GF-D8 (cell line): ENCODE measurements around the gene PPP3R1.

Experiments used
- DNase-seq: peaks from one replicate; lab custom pipeline; 2025; lab: John Stamatoyannopoulos, UW

PPP3R1 gene

DNA sequence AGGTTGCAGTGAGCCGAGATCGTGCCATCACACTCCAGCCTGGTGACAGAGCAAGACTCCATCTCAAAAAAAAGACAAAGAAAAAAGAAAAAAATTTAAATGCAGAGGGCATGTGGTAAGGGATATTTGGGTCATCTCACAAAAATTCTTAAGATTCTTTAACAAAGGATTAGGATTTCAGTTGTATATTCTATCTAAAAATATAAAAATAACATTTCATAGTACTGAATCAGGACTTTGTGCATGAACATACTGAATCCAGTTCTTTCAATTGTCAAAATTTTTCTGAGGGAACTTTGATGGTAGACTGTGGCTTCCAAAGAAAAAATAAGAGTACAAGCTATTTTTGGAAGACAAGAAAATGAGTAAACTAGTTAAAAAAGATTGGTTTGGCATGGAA lies 6.5 kb upstream of the PPP3R1 start:
- DNase-seq, result no peak

DNA sequence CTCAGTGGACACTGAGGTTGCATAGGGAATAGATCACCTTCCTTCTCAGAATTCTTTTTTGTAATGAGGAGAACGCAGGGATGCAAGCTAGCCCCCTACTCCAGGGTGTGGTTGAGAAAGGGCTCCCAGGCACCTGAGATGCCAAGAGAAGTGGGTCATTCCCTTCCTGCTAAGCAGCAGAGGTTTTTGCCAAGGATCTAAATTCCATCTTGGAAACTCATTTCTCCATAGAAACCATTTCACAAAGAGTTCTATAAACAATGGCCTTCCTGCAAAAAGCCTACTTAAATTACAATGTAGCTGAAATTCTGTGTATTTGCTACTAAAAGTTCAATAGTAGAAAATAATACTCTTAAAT lies 3.7 kb upstream of the PPP3R1 start:
- DNase-seq, result no peak

DNA sequence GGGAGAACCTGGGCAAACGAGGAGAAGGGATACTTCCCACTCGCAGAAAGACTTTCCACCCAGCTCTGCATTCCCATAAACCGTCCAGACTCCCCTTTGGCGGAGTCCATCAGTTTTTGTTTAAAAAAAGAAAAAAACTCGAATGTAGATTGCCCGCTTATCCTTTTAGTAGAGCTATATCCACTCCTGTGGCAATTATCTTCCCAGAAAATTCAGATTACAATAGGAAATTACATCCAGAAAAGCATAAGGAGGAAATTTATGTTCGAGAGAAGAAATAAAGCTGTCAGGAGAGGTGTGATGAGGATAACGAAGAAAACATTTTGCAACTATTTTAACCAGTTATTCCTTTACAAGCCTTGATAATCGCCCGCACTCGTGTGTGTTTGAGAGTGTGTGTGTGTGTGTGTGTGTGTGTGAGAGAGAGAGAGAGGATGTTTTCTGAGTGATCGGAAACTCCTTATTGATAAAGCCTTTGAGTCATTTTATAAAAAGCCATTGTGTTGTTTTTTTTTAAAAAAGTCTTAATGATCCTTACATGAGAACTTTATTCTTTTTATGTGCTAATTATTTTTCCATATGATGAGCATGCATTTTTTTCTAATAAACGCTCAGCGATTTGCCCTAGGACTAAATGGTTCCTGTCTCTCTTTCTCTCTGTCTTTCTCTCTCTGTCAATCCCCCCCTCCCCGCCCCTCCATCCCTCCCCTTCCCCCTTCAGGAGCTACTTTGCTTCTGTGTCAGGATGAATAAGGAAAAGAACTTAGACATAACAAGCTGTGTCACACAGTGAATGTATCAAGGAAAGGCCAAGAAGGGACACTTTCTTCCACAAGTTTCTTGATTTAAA lies 1.1 kb upstream of the PPP3R1 start:
- peak; percentile 17 for DNase-seq

DNA sequence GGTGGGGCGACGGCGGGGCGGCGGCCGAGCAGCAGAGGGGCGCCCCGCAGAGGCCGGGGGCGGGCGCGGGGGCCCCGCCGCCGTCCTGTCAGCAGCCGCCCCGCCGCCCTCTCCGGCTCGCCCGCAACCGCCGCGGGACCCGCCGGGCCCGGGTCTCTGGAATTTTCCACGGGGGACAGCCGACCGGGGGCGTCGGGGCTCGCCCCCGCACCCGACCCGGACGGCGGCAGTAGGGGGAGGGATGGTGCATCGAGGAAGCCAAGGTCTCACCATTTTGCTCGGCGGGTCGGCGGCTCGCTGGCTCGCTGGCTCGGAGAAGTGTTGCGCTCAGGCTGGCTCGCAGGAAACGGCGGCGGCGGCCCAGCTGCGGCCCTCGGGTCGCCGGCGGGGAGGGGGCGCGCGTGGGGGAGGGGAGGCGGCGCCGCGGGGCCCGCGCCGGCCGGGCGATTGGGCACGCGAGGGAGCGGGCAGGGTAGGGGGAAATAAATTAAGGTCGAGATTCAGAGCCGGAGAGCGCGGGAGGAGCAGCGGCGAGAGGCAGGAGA lies 405 bp downstream of the PPP3R1 start:
- no peak for DNase-seq

DNA sequence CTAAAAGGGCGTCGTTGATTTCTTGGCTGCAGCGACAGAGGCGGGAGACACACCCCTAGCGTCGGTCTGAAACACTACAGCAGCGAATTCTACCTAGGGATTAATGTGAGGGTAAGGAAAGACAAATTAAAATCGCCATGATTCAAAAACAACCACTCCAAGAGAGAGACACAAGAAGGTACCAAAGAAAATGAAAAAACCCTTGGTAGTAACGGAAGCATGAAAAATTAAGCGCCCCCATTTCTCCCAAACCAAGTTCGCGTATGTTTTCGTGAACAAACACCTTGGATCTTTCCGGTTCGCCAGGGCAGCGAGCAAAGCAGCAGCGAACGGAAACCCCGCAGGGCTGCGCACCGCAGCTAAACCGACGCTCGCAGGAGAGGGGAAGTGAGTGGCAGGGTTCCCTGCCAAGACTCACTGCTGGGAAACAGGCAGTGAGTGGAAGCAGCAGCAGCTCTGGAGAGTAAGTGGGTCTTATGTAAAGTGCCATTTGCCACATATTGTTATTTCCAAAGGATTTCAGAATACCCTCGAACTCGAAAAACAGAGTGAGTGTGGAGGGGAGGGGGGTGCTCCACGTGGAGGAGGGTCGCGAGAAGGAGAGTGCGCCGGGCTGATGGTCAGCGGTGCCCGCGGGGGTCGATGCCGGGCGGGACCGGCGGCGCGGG lies 1.0 kb downstream of the PPP3R1 start:
- DNase-seq, result peak; percentile 75

DNA sequence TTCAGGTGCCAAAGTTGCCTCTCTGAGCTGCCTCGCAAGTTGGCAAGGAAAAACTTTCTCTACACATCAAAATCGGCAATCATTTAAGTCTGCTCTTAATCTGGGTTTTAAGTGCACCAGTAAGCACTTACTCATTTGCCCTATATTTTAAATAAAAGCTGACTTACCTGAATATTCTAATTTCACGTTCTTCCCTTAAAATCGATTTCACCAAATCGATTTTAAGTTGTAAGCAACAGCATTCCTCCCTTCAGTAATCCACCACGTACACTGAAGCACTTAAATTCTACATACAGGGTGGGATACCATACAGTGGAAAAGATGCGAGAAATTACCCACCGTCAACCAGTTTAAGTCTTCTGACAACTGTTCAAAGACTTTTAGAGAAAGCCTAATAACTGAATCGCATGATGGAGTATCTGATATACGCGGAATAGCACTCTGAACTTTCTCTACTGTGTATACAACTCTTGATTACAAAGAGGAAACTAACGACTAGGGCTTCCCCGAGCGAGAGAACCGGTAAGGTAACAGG lies 1.6 kb downstream of the PPP3R1 start:
- no peak for DNase-seq

DNA sequence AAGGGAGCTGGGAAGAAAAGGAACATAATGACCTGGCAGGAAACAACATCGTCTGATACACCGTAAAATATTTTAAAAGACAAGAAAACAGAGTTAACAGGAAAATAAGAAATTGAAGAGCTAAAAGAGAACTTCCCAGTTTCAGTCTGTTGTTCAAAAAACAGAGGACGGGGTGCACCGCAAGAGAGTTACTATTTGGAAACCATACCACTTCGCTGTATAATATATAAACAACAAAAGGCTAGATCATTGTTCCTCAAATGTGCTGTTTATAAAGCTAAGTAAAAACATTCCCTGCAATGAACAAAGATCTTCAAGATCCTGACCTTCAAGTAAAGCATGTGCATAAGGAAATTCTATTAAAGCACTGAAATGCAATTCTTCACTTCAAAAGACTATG lies 2.1 kb downstream of the PPP3R1 start:
- no peak for DNase-seq

DNA sequence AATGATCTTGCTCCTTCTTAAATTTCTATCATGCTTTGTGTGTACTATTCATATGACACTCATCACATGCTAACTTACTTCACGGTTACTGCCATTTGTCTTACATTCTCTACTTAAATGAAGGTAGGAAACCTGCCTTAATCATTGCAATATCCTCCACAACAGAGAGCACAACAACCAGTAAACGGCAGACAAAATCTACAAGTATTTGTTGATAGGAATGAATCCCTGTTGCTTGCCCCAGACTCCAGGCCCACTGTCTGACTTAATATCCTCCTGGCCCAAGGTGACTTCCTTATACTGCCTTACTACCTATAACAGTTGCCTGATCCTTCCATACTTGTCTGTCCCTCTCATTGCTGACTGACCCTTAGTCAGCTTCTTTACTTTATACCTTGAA lies 3.5 kb downstream of the PPP3R1 start:
- DNase-seq, result no peak

DNA sequence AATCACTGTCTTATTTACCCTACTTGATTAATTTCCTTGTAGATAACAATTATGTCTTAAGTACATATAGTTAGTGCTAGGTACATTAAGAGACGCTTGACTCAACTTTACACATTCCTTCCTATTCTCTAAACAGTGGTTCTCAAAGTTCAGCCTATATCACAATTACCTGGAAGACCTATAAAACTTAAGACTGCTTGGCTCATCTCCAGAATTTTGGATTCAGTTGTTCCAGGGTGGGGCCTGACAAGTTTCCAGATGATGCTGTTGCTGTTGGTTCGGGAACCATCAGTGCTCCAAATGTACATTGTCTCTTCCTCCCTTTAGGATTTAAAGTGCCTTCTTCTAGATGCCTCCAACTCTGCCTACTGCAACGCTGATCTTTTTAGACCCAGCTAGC lies 4.0 kb downstream of the PPP3R1 start:
- no peak for DNase-seq

DNA sequence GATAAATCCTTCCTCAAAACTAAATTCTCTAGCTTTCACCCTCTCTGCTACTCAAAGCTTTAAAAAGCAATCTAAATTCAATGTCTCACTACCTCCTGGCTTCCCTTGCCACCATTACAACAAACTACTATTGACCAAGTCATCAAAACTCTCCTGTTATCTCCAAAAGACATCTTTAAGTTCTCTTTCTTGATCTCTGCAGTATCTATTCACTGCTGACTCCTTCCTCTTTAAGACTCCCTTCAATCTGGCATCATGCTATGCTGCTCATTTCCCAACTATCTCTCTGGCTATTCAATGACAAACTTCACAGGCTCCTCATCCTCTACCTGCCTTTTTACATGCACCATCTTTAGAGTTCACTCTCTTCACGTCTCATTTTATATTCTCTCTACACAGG lies 5.9 kb downstream of the PPP3R1 start:
- DNase-seq, result no peak

DNA sequence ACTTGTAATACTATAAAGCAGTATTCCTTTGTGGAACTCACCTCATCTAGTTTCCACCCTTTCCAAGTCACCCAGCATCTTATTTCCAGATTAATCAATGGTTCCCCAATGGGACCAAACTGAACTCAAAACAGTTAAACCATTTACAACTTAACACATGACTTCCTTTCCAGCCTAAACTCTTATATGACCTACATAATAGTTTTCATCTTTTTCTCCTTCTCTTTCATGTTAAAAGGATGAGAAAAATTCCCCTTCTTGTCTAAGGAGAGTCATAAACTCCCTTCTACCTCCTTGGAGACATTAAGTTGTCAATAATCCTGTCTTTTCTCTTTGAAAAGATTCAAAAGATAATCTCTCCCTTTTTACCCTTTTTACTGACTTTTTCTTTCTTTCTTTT lies 6.7 kb downstream of the PPP3R1 start:
- no peak for DNase-seq

DNA sequence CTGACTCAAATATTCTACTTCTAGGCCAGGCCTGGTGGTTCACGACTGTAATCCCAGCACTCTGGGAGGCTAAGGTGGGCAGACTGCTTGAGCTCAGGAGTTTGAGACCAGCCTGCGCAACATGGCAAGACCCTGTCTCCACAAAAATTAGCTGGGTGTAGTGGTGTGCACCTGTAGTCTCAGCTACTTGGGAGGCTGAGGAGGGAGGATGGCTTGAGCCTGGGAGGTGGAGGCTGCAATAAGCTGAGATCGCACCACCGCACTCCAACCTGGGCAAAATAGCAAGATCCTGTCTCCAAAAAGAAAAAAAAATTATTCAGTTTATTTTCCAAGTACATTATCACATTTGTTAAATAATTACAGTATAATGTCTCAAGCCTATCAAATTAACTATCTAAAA lies 7.3 kb downstream of the PPP3R1 start:
- DNase-seq, result no peak

DNA sequence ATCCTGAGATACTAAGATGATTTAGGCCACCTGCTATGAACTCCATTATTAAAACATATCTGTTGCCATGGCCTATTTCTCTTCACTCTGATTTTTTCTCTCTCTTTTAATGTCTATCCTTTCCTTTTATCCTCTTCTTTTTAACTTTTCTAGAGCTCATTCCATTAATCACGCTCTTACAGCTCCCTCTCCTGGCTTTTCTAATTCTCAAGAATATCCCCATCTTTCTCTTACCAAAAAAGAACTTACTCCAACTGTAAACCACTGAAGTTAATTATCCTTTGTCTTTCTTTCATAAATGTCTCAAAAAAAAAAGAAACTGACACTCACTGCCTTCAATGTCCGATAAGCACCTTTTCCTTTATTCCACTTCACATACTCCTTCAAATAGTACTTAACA lies 7.9 kb downstream of the PPP3R1 start:
- no peak for DNase-seq

DNA sequence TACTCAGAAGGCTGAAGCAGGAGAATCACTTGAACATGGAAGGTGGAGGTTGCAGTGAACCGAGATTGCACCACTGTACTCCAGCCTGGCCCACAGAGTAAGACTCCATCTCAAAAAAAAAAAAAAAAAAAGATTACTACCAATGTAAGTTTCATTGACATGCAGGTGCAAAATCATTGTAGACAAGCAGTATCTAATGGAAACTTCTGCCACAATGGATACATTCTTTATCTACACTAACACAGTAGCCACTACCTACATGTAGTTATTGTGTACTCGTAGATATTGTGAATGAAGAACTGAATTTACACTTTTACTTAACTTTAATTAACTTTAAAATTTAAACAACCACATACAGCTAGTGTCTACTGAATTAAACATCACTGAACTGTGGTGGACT lies 10.6 kb downstream of the PPP3R1 start:
- no peak for DNase-seq

DNA sequence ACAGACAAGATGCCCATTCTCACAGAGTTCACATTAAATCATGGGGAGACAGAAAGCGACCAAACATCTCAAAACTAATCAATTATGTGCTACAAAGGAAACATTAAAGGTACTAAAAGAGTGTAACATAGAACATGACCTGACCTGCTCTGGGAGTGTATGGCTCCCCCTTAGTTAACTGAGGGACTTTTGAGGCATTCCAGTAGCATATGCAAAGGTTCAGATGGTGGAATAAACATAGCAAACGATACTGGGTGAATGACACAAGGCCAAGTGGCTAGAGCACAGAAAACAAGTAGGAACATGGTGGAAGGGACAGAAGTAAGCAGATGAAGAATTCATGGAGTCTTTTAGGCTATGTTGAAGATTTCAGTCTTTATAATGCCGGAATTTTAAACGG lies 11.9 kb downstream of the PPP3R1 start:
- no peak for DNase-seq

DNA sequence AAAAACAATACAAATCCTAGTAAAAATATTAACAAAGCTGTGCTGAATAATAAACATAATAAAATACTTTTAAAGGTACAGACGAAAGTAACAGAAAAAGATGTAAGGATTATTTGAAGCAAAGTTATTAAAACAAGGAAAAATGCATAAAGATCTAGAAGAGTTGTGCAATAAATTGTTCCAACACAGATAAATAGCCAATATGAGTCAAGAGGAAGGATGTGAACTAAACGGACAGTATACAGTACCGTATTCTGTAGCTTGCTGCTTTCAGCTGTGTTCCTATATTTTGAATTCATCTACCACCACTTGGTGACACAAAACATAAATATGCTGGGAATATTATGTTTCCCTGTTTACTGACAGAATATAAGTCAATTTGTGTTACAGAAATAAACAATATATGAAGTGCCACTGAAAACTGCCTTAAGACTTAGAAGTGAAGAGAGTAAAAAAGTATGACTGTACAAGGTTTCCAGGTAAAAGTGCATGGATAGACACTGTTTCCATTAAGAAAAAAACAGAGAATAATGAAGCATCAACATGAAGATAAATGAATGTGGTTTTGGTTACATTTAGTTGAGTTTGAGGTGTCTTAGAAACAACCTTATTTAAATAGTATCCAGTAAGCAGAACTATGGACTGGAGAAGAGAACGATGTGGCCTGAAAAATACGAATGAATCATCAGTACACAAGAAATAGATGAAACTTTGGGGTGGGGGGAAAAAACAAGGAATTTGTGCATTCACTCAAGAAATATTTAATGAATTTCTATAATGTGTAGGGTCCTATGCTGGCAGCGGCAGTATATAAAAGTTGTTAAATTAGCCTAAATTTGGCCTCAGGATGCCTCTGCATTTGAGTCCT lies 13.1 kb downstream of the PPP3R1 start:
- peak; percentile 17 for DNase-seq

DNA sequence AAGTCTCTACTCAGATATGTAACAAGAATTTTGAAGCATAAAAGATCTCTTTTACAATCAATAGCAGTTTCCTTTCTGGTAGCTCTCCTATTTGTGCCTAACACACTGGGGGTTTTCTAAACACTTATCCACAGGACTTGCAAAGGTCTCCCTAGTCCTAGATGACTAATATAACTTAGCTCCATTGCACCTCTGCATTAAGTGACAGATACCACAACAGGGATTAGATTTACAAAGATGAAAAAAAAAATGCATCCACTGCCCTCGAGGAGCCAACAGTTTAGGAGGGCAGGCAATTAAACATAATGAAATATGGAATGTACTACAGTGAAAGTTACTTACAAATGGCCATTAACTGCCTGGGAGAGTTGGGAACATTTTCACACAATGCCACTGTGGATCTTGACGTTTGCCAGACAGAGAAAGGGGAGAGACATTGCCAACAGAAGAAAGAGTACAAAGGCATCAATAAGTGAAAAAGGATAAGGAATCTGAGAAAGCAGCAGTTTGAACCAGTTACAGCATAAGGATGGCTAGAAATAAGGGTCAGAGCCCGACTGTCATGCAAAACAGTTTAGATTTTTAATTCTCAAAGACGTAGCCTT lies 14.3 kb downstream of the PPP3R1 start:
- no peak for DNase-seq

DNA sequence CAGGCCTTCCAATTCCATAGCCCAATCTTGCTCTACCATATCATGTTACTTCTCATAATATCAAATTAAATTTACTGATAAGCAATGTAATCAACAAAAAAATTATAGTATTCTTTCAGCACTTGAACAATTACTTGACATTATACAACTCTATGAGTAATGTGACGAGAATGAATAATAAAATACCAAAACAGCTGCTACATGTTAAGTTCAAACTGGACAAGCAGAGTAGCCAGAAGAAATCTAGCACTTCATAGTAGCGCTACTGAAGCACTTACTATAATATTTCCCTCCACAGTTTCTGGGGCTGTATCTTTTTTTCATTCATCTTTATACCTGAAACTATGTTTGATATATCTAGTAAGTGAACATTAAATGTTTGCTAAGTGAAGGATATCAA lies 14.9 kb downstream of the PPP3R1 start:
- DNase-seq, result no peak

DNA sequence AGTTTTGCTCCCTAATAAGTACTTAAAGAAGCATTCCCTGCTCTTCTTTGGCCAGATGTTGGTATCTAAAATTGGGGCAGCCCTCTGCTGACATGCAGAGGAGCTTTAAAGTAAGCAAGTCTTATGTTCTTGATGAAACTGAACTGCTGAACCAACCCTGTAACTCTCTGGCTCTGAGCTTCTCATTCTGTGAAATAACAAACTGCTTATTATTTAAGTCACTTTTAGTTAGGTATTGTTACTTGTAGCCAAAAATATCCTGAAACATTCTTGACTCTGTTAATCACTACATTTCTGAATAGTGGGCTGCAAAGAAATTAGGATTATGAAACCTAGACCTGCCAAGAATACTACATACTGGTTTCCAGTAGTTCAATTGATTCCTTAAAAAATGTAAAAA lies 15.5 kb downstream of the PPP3R1 start:
- no peak for DNase-seq

DNA sequence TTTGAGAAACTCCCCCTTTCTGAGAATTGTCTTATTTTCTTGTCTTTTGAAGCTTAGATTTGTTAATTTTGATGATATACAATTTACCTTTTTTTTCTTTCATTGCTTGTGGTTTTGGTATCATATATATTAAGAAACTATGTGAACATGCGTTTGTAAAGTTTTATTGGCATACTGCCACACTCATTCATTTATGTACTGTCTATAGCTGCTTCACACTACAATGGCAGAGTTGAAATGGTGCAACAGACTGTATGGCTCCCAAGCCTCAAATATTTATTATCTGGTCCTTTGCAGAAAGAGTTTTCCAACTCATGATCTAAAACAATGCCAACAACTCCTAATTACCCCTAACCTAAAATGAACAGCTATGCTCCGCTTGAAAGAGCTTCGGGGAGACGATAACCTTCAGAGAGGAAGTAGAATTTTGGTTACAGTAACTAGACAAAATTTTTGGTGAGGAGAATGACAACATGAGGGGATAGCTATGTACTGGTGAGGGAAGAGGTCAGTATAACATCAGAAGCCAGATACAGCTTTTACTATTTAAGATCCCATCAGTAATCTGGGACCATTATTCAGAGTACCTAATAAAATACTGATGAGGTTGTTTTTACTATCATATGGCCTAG lies 16.1 kb downstream of the PPP3R1 start:
- DNase-seq, result no peak

DNA sequence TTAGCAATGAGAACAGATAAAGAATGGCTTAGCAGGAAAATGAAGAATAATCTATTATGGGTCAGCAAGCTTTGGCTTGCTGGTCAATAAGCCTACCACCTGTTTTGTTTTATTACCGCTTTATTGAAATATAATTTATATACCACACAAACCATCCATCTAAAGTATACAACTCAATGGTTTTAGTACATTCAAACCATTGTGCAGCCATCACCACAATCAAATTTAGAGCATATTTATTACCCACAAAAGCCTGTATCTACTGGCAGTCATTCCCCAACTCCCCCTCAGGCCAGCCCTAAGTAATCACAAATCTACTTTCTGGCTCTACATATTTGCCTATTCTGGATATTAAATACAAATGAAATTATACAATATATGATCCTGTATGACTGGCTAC lies 17.2 kb downstream of the PPP3R1 start:
- no peak for DNase-seq
